H1 (cell line): ENCODE results near the gene TCFL5. TPM values are rescaled to one million over a fixed set of nuclear protein-coding genes. Genes with fewer than 3 reads are reported as not detected.

ENCODE experiments used
- CTCF ChIA-PET: fragments of 300-600 bp; sonication (Branson Sonifier 250); formaldehyde crosslinking; loops from one replicate; lab custom pipeline; 2021; ENCODE audit not compliant: partially characterized antibody; lab: Charles Lee
- POLR2A ChIA-PET: fragments of 300-600 bp; sonication (Branson Sonifier 250); formaldehyde crosslinking; loops from one replicate; lab custom pipeline; 2021; ENCODE audit warnings: inconsistent platforms; ENCODE audit not compliant: partially characterized antibody; lab: Charles Lee
- DNase-seq, 2 experiments: peaks; one replicate each; pipeline versions ENCODE4 v3.0.0 to v3.0.0-alpha.2; 2010 to 2022; ENCODE audit warnings: low spot score in 2 of 2, low read depth in 1 of 2, mixed read lengths in 1 of 2
- FAIRE-seq: peaks from 2 replicates; lab custom pipeline; 2011; peaks lifted over from hg19 to GRCh38; lab: Jason Lieb, UNC
- H2AFZ ChIP-seq: 2 replicates; pipeline ENCODE4 v1.8.1; 2012; ENCODE audit warnings: low read length, inconsistent platforms
- H2AK5ac ChIP-seq: 2 replicates; pipeline ENCODE4 v1.6.1; 2013; ENCODE audit warnings: low read depth, low read length
- H2BK120ac ChIP-seq: replicated peaks from 2 replicates; pipeline ENCODE3; 2013; ENCODE audit warnings: low read depth, low read length, inconsistent platforms
- H2BK12ac ChIP-seq: 2 replicates; pipeline ENCODE4 v1.6.1; 2013; ENCODE audit warnings: low read depth, low read length
- H2BK15ac ChIP-seq: 2 replicates; pipeline ENCODE4 v1.6.1; 2013; ENCODE audit warnings: low read length
- H2BK20ac ChIP-seq: 2 replicates; pipeline ENCODE4 v1.6.1; 2013; ENCODE audit warnings: low read length
- H2BK5ac ChIP-seq: 2 replicates; pipeline ENCODE4 v1.6.1; 2013; ENCODE audit warnings: low read depth, low read length
- H3K14ac ChIP-seq: 2 replicates; pipeline ENCODE4 v1.6.1; 2013; ENCODE audit warnings: inconsistent platforms; ENCODE audit not compliant: insufficient read length
- H3K18ac ChIP-seq: 2 replicates; pipeline ENCODE4 v1.6.1; 2013; ENCODE audit warnings: low read length; ENCODE audit errors: extremely low read depth
- H3K23ac ChIP-seq: 2 replicates; pipeline ENCODE4 v1.6.1; 2013; ENCODE audit warnings: inconsistent platforms; ENCODE audit not compliant: insufficient read length
- H3K23me2 ChIP-seq: 2 replicates; pipeline ENCODE4 v1.6.1; 2013; ENCODE audit warnings: low read depth, low read length
- H3K27ac ChIP-seq: 2 replicates; pipeline ENCODE4 v1.6.1; 2011; ENCODE audit warnings: low read depth, low read length, inconsistent platforms
- H3K27me3 ChIP-seq, 4 experiments: replicated peaks in 1 of 4; 1 replicate in 1 of 4; 2 replicates in 3 of 4; pipeline versions ENCODE4 v1.6.1 to v1.8.1; 2011 to 2013; ENCODE audit warnings: low read length in 3 of 4, mild to moderate bottlenecking in 3 of 4, inconsistent platforms in 2 of 4, mixed read lengths in 2 of 4, moderate library complexity in 1 of 4; ENCODE audit not compliant: control insufficient read depth in 3 of 4, insufficient read depth in 3 of 4; ENCODE audit errors: extremely low read depth in 1 of 4
- H3K36me3 ChIP-seq, 4 experiments: 2 replicates each; pipeline versions ENCODE4 v1.6.1 to v1.8.1; 2011 to 2013; ENCODE audit warnings: mild to moderate bottlenecking in 4 of 4, low read length in 3 of 4, moderate library complexity in 2 of 4, control low read depth in 1 of 4, inconsistent platforms in 1 of 4; ENCODE audit not compliant: insufficient read depth in 4 of 4, control insufficient read depth in 2 of 4
- H3K4ac ChIP-seq: replicated peaks from 2 replicates; pipeline ENCODE3; 2013; ENCODE audit warnings: low read length, low read depth, mixed read lengths, inconsistent platforms; ENCODE audit not compliant: insufficient read length
- H3K4me1 ChIP-seq, 4 experiments: replicated peaks in 1 of 4; 1 replicate in 1 of 4; 2 replicates in 3 of 4; pipeline versions ENCODE4 v1.6.1 to v1.8.1; 2011 to 2013; ENCODE audit warnings: low read length in 3 of 4, inconsistent platforms in 2 of 4, mixed read lengths in 1 of 4; ENCODE audit not compliant: insufficient read depth in 4 of 4, control insufficient read depth in 3 of 4
- H3K4me2 ChIP-seq, 2 experiments: 2 replicates each; pipeline versions ENCODE4 v1.6.1 to v1.8.1; 2011 to 2013; ENCODE audit warnings: low read depth in 2 of 2, low read length in 2 of 2, control low read depth in 1 of 2, inconsistent platforms in 1 of 2, mild to moderate bottlenecking in 1 of 2; ENCODE audit not compliant: insufficient read depth in 1 of 2
- H3K4me3 ChIP-seq, 4 experiments: fragments of 200-600, 300-600 bp in 1 of 4; sonication (generic), shearing (Covaris generic), sonication (Bioruptor Twin) in 1 of 4; 2 replicates each; pipeline versions ENCODE4 v1.5.1 to v1.8.1; 2011 to 2016; ENCODE audit warnings: low read length in 4 of 4, low read depth in 3 of 4, control low read depth in 2 of 4, inconsistent platforms in 2 of 4, mild to moderate bottlenecking in 2 of 4, mixed read lengths in 1 of 4, moderate library complexity in 1 of 4; ENCODE audit not compliant: insufficient read depth in 2 of 4; ENCODE audit errors: extremely low read depth in 1 of 4
- H3K56ac ChIP-seq: replicated peaks from 2 replicates; pipeline ENCODE3; 2013; ENCODE audit warnings: low read depth, mild to moderate bottlenecking, mixed read lengths, low read length, inconsistent platforms; ENCODE audit not compliant: insufficient read length
- H3K79me1 ChIP-seq: 2 replicates; pipeline ENCODE4 v1.6.1; 2013; ENCODE audit warnings: low read depth, low read length, control low read depth
- H3K79me2 ChIP-seq, 2 experiments: 2 replicates each; pipeline versions ENCODE4 v1.6.1 to v1.8.1; 2012 to 2013; ENCODE audit warnings: low read length in 2 of 2, mild to moderate bottlenecking in 2 of 2, inconsistent platforms in 1 of 2; ENCODE audit not compliant: insufficient read depth in 2 of 2, control insufficient read depth in 1 of 2
- H3K9ac ChIP-seq, 4 experiments: replicated peaks in 1 of 4; 1 replicate in 1 of 4; 2 replicates in 3 of 4; pipeline versions ENCODE4 v1.6.1 to v1.8.1; 2011 to 2013; ENCODE audit warnings: low read depth in 3 of 4, low read length in 3 of 4, control low read depth in 2 of 4, mild to moderate bottlenecking in 2 of 4, moderate library complexity in 2 of 4, inconsistent platforms in 1 of 4; ENCODE audit errors: extremely low read depth in 1 of 4
- H3K9me3 ChIP-seq, 2 experiments: 2 replicates each; pipeline versions ENCODE4 v1.6.1 to v1.8.1; 2012 to 2013; ENCODE audit warnings: mild to moderate bottlenecking in 2 of 2, moderate library complexity in 2 of 2, control low read depth in 1 of 2, inconsistent platforms in 1 of 2, low read depth in 1 of 2, low read length in 1 of 2, mixed read lengths in 1 of 2; ENCODE audit not compliant: insufficient read depth in 2 of 2
- H4K20me1 ChIP-seq, 2 experiments: replicated peaks in 1 of 2; 2 replicates each; pipeline versions ENCODE3 to v1.8.1; 2011 to 2013; ENCODE audit warnings: inconsistent platforms in 2 of 2, low read length in 2 of 2, mild to moderate bottlenecking in 1 of 2; ENCODE audit not compliant: insufficient read depth in 2 of 2, control insufficient read depth in 1 of 2
- H4K5ac ChIP-seq: 2 replicates; pipeline ENCODE4 v1.6.1; 2013; ENCODE audit warnings: low read length, low read depth, mixed read lengths, inconsistent platforms; ENCODE audit not compliant: insufficient read length
- H4K8ac ChIP-seq: 2 replicates; pipeline ENCODE4 v1.8.0; 2013; ENCODE audit warnings: mild to moderate bottlenecking, moderate library complexity, low read length, inconsistent platforms; ENCODE audit not compliant: insufficient read depth; ENCODE audit errors: extremely low read depth
- H4K91ac ChIP-seq: replicated peaks from 2 replicates; pipeline ENCODE3; 2013; ENCODE audit warnings: low read length, mixed read lengths, inconsistent platforms; ENCODE audit not compliant: insufficient read length
- BRCA1 ChIP-seq: IDR thresholded peaks from 2 replicates; pipeline ENCODE4 v1.6.1; 2012; ENCODE audit warnings: low read depth, low read length, improper control_type of control experiment
- CHD1 ChIP-seq: IDR thresholded peaks from 2 replicates; pipeline ENCODE4 v1.6.1; 2012; ENCODE audit warnings: low read depth, low read length, improper control_type of control experiment
- CTBP2 ChIP-seq: IDR thresholded peaks from 2 replicates; pipeline ENCODE4 v1.7.0; 2011; ENCODE audit warnings: borderline replicate concordance, mild to moderate bottlenecking, moderate library complexity, mixed read lengths, low read length; ENCODE audit not compliant: insufficient read depth, insufficient read length
- FOSL1 ChIP-seq: IDR thresholded peaks from 2 replicates; pipeline ENCODE4 v1.6.1; 2011; ENCODE audit warnings: mild to moderate bottlenecking, low read depth, low read length, moderate library complexity; ENCODE audit not compliant: insufficient read depth
- JUN ChIP-seq: IDR thresholded peaks from 2 replicates; pipeline ENCODE4 v1.6.1; 2011; ENCODE audit warnings: low read depth, mild to moderate bottlenecking, improper control_type of control experiment, low read length
- JUND ChIP-seq: IDR thresholded peaks from 2 replicates; pipeline ENCODE4 v1.6.1; 2011; ENCODE audit warnings: mild to moderate bottlenecking, improper control_type of control experiment, low read length
- RNF2 ChIP-seq: fragments of 200-900, 300-1000 bp; sonication (generic); IDR thresholded peaks from 2 replicates; pipeline ENCODE4 v1.7.1; 2016; ENCODE audit warnings: borderline replicate concordance, low read depth, mild to moderate bottlenecking, antibody characterized with exemption, low read length; ENCODE audit not compliant: poor library complexity, severe bottlenecking; ENCODE audit errors: missing control alignments
- SIX5 ChIP-seq: IDR thresholded peaks from 2 replicates; pipeline ENCODE4 v1.6.1; 2011; ENCODE audit warnings: mild to moderate bottlenecking, low read depth, low read length
- WGBS, 2 experiments: shearing (Covaris generic) in 1 of 2; methylation state at CpG; one replicate each; pipeline versions ENCODE4 v1.1.6 to v1.1.7; 2013 to 2015; ENCODE audit warnings: low lambda C conversion rate in 2 of 2, mixed read lengths in 2 of 2, inconsistent platforms in 1 of 2, low coverage in 1 of 2, missing lambda C conversion rate in 1 of 2; ENCODE audit not compliant: insufficient replicate concordance in 2 of 2, insufficient coverage in 1 of 2, insufficient read length in 1 of 2; ENCODE audit errors: extremely low coverage in 1 of 2, missing lambda C conversion rate in 1 of 2; 5-methylcytosine and 5-hydroxymethylcytosine counted together
- polyA plus RNA-seq, 7 experiments: library from polyadenylated mRNA; depleted of rRNA in 3 of 7; stranded (reverse) in 5 of 7; unstranded in 2 of 7; fragments of >200 nt in 5 of 7; fragments of 200-250 nt in 2 of 7; gene quantifications; 1 replicate in 5 of 7; 2 replicates in 1 of 7; 4 replicates in 1 of 7; pipeline versions ENCODE4 v1.2.1 to v1.2.3, GENCODE V29; 2011 to 2013; ENCODE audit warnings: missing spikeins in 2 of 7, mixed read lengths in 2 of 7
- total RNA-seq: library from RNA; stranded (reverse); fragmentation: NEBNext Ultra II Directional; extraction: Animal tissue kit (Norgen Biotek cat#: 25700); gene quantifications from 2 replicates; pipeline ENCODE4 v1.2.1, GENCODE V29; 2021
- TF ChIP-seq, protein P1 (sequence below): IDR thresholded peaks from 2 replicates; pipeline ENCODE4 v1.6.1; 2012; ENCODE audit warnings: inconsistent platforms
- TF ChIP-seq, protein P2 (sequence below): IDR thresholded peaks from 2 replicates; pipeline ENCODE4 v1.6.1; 2011; ENCODE audit warnings: low read length, improper control_type of control experiment

The TCFL5 gene
- total and polyA plus RNA-seq, 2 of the 8 experiments (the other 6 are each of a cell fraction or from before 2014, with no cell fraction given), result 6.2 to 15.0 TPM

DNA sequence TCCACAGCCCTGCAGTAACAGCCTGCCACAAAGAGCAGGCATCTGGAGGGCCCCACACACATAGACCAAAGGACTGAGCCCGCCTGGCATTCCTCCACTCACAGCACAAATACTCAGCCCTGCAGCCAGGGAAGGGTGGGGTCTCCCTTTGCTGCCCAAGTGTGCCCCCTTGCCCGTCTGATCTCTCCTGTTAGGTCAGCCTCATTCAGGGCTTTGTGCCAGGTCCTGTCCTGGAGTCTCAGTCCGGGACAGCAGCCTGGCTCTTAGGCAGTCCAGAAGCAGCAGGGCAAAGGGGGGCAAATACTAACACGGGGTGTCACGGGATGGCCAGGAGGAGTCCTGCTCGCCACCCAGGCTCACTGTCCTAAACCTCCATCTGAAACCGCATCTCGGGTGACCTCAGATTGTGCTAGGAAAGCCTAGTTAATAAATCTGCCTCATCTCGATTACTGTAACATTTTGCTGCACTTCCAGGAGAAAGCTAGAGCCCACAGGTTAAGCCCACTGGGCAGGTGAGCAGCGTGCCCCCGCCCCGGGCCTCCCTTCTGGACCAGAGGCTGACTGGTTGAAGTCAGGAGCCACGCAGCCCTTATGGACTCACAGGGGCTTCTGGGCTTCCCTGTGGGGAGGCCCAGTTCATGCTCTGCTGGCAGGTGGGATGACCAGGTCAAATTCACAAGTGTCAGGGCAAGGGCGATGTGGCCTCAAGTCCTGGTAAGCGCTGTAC, 60.2 kb downstream of the TCFL5 start:
- H2AK5ac ChIP-seq, result no peak overlapping the region
- no peak overlapping the region for H2BK15ac ChIP-seq
- no peak overlapping the region for H3K56ac ChIP-seq
- no peak overlapping the region for H3K4me2 ChIP-seq
- no peak overlapping the region for H4K8ac ChIP-seq
- no peak overlapping the region for H2BK20ac ChIP-seq
- no peak overlapping the region for H2AFZ ChIP-seq
- ChIA-PET POLR2A (interaction anchor here (1.1 to 2.7 kb wide), 3 partner anchors 14 to 16 kb away, joined by 3 to 14 read pairs (median 6); partner anchors contain the start of gene COL9A3), CTCF (interaction anchor here (1.0 to 2.1 kb wide), 2 partner anchors 45 to 47 kb away, joined by 3 to 5 read pairs; no protein-coding TSS in a partner anchor)
- H3K23ac ChIP-seq, result no peak overlapping the region
- H2BK120ac ChIP-seq, result no peak overlapping the region
- no peak overlapping the region for H2BK5ac ChIP-seq
- 87% methylated on average over 15 of the region's 15 CpGs; no CpG with 5 or more reads in 1 of the 2 experiments for WGBS, 2 experiments
- no peak overlapping the region for H3K4ac ChIP-seq
- peaks cover 0 to 16% (median 9%) of the 10 kb centered on the region in 4 experiments; a peak in 6 of 7 replicates for H3K4me1 ChIP-seq
- no peak overlapping the region for H4K91ac ChIP-seq
- H3K27ac ChIP-seq, result no peak overlapping the region
- H3K18ac ChIP-seq, result no peak overlapping the region
- FAIRE-seq (no peak), DNase-seq (no peak)
- no peak overlapping the region for H4K5ac ChIP-seq
- H3K14ac ChIP-seq, result no peak overlapping the region
- no peaks in the 10 kb centered on the region for H3K79me2 ChIP-seq
- H3K4me3 ChIP-seq, result no peak overlapping the region
- H2BK12ac ChIP-seq, result no peak overlapping the region
- H3K36me3 ChIP-seq, result peaks cover 2 to 26% (median 9%) of the 10 kb centered on the region in 4 experiments; a peak in 4 of 8 replicates
- peaks cover 10% of the 10 kb centered on the region; the same call in 1 of the 2 replicates for H3K23me2 ChIP-seq
- H3K27me3 ChIP-seq, result peaks cover 0 to 8% (median 4%) of the 10 kb centered on the region in 4 experiments; a peak in 4 of 7 replicates
- H3K9me3 ChIP-seq, result no peaks in the 10 kb centered on the region
- no peak overlapping the region for H3K9ac ChIP-seq
- peaks cover 2 to 20% of the 10 kb centered on the region in 2 experiments for H4K20me1 ChIP-seq
- peaks cover 6% of the 10 kb centered on the region; the same call in 1 of the 2 replicates for H3K79me1 ChIP-seq
- TF ChIP-seq, protein P1, sequence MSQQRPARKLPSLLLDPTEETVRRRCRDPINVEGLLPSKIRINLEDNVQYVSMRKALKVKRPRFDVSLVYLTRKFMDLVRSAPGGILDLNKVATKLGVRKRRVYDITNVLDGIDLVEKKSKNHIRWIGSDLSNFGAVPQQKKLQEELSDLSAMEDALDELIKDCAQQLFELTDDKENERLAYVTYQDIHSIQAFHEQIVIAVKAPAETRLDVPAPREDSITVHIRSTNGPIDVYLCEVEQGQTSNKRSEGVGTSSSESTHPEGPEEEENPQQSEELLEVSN, result no peak
- TF ChIP-seq JUND (no peak), FOSL1 (no peak), CHD1 (no peak), BRCA1 (no peak), CTBP2 (no peak), SIX5 (no peak), JUN (no peak), RNF2 (no peak)
- TF ChIP-seq, protein P2, sequence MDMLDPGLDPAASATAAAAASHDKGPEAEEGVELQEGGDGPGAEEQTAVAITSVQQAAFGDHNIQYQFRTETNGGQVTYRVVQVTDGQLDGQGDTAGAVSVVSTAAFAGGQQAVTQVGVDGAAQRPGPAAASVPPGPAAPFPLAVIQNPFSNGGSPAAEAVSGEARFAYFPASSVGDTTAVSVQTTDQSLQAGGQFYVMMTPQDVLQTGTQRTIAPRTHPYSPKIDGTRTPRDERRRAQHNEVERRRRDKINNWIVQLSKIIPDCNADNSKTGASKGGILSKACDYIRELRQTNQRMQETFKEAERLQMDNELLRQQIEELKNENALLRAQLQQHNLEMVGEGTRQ, result no peak
